ENCODE measurements around the gene ZBTB7B.

DNA sequence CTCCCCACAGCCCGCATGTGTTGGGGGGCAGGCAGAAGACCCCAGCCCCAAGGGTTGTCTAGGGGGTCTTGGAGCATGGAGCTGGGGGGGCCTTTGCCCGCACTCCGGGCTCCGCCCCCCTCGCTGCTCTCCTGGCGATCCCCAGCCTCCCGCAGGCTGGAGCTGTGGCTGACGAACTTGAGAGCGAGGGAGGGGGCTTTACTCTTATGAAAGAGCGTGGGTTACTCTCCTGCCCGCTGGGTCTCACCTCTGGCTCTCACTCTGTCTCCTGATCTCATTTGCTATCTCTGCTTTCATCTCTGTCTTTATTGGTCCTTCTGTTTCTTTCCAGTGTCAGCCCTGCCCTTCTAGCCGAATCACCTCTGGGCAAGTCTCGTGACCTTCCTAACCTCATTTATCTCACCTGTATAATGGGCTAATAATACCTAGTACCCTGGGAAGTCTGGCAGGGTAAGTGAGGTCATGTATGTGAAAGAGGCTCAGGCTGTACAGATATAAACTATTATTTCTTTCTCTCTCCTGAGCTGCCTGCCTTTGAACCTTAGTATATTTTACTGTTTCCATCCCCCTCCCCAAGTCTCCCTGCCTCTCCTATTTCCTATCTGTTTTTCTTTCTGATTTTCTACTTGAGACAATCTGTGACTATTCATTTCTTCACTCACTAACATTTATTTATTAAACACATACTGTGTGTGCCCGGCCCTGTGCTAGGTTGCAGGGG is 61.7 kb downstream of the ZBTB7B start:
- TF ChIP-seq KDM5A (IDR thresholded peaks at IDR 0.05): no peak
- TF ChIP-seq, protein P1, sequence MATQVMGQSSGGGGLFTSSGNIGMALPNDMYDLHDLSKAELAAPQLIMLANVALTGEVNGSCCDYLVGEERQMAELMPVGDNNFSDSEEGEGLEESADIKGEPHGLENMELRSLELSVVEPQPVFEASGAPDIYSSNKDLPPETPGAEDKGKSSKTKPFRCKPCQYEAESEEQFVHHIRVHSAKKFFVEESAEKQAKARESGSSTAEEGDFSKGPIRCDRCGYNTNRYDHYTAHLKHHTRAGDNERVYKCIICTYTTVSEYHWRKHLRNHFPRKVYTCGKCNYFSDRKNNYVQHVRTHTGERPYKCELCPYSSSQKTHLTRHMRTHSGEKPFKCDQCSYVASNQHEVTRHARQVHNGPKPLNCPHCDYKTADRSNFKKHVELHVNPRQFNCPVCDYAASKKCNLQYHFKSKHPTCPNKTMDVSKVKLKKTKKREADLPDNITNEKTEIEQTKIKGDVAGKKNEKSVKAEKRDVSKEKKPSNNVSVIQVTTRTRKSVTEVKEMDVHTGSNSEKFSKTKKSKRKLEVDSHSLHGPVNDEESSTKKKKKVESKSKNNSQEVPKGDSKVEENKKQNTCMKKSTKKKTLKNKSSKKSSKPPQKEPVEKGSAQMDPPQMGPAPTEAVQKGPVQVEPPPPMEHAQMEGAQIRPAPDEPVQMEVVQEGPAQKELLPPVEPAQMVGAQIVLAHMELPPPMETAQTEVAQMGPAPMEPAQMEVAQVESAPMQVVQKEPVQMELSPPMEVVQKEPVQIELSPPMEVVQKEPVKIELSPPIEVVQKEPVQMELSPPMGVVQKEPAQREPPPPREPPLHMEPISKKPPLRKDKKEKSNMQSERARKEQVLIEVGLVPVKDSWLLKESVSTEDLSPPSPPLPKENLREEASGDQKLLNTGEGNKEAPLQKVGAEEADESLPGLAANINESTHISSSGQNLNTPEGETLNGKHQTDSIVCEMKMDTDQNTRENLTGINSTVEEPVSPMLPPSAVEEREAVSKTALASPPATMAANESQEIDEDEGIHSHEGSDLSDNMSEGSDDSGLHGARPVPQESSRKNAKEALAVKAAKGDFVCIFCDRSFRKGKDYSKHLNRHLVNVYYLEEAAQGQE (IDR thresholded peaks at IDR 0.05): no peak
- TF ChIP-seq CBX2 (IDR thresholded peaks at IDR 0.05; ENCODE audit: borderline replicate concordance, low read depth): no peak
- TF ChIP-seq, protein P2, sequence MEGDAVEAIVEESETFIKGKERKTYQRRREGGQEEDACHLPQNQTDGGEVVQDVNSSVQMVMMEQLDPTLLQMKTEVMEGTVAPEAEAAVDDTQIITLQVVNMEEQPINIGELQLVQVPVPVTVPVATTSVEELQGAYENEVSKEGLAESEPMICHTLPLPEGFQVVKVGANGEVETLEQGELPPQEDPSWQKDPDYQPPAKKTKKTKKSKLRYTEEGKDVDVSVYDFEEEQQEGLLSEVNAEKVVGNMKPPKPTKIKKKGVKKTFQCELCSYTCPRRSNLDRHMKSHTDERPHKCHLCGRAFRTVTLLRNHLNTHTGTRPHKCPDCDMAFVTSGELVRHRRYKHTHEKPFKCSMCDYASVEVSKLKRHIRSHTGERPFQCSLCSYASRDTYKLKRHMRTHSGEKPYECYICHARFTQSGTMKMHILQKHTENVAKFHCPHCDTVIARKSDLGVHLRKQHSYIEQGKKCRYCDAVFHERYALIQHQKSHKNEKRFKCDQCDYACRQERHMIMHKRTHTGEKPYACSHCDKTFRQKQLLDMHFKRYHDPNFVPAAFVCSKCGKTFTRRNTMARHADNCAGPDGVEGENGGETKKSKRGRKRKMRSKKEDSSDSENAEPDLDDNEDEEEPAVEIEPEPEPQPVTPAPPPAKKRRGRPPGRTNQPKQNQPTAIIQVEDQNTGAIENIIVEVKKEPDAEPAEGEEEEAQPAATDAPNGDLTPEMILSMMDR (IDR thresholded peaks at IDR 0.05): no peak
- TF ChIP-seq FOSL2 (IDR thresholded peaks at IDR 0.05): no peak
- no peak for TF ChIP-seq FOSL2 (CRISPR knock-in tag; IDR thresholded peaks at IDR 0.05)

All from A549 (cell line).